Spleen (tissue), 7 donors: ENCODE data around the gene SF3B5.

Experiments
- POLR2A ChIP-seq, 3 donors: fragments of 450-650 bp; IDR thresholded peaks; one replicate each; pipeline ENCODE4 v1.5.1; 2017; ENCODE audit warnings: antibody characterized with exemption in 3 of 3, mild to moderate bottlenecking in 1 of 3
- TF ChIP-seq, protein P1 (sequence below), 11 experiments: fragments of 200-600 bp in 7 of 11; fragments of 450-650 bp in 4 of 11; sonication (generic) in 4 of 11; IDR thresholded peaks in 8 of 11; conservative IDR thresholded peaks in 3 of 11; 1 replicate in 7 of 11; 2 replicates in 4 of 11; pipeline versions ENCODE4 v1.4.0 to v1.8.0; 2016 to 2021; ENCODE audit warnings: antibody characterized with exemption in 11 of 11, inconsistent platforms in 4 of 11, mild to moderate bottlenecking in 1 of 11
- donor health status: DM: no; HTN: no; CAD: no; lungs with moderate emphysema.
- donor health status: DM: no; HTN: no; CAD: no.
- donor health status: DM: no; HTN: no; CAD: no.

DNA sequence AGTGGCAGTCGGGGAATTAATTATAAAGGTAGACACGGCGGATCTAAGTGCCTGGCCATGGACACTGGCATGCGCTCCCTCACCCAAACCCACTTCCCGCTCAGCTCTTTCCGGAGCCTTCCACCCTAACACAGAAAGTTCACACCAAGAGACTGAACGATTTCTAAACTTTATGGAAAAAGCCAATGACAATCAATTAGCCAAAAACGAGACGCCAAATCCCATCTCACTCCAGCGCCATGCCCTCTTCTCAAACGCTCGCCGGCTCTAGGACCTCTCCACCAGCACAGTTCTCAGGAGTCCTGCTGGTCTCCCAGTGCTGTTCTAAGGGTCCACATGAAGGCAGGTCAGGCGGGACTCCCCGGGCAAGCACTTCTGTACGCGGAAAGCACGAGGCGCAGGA, 641 bp downstream of the SF3B5 start:
- TF ChIP-seq, protein P1, sequence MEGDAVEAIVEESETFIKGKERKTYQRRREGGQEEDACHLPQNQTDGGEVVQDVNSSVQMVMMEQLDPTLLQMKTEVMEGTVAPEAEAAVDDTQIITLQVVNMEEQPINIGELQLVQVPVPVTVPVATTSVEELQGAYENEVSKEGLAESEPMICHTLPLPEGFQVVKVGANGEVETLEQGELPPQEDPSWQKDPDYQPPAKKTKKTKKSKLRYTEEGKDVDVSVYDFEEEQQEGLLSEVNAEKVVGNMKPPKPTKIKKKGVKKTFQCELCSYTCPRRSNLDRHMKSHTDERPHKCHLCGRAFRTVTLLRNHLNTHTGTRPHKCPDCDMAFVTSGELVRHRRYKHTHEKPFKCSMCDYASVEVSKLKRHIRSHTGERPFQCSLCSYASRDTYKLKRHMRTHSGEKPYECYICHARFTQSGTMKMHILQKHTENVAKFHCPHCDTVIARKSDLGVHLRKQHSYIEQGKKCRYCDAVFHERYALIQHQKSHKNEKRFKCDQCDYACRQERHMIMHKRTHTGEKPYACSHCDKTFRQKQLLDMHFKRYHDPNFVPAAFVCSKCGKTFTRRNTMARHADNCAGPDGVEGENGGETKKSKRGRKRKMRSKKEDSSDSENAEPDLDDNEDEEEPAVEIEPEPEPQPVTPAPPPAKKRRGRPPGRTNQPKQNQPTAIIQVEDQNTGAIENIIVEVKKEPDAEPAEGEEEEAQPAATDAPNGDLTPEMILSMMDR (IDR thresholded peaks at IDR 0.05 in 8 of 11, conservative IDR thresholded peaks at IDR 0.05 in 3 of 11), result no peak
- no peak for TF ChIP-seq POLR2A (IDR thresholded peaks at IDR 0.05)
